ENCODE data around the gene NFU1.

DNA sequence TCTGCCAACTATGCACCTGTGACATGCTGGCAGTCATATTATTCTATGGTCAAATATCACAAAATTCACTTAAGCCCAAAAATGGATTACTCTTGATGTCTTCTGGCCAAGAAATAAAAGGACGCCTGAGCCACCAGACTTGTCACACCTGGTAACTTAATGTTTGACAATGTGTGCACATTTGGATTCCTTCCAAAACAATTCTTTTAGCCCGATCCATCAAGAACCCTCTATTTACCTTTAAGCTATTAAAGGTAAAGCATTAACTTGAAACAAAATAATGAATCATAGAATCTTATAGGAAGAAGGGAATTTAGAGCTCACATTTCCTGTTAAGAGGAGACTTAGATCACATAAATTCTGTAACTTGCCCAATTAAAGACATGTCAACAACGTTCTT is 46.5 kb upstream of the NFU1 start:
- TF ChIP-seq, protein P1, sequence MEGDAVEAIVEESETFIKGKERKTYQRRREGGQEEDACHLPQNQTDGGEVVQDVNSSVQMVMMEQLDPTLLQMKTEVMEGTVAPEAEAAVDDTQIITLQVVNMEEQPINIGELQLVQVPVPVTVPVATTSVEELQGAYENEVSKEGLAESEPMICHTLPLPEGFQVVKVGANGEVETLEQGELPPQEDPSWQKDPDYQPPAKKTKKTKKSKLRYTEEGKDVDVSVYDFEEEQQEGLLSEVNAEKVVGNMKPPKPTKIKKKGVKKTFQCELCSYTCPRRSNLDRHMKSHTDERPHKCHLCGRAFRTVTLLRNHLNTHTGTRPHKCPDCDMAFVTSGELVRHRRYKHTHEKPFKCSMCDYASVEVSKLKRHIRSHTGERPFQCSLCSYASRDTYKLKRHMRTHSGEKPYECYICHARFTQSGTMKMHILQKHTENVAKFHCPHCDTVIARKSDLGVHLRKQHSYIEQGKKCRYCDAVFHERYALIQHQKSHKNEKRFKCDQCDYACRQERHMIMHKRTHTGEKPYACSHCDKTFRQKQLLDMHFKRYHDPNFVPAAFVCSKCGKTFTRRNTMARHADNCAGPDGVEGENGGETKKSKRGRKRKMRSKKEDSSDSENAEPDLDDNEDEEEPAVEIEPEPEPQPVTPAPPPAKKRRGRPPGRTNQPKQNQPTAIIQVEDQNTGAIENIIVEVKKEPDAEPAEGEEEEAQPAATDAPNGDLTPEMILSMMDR (conservative IDR thresholded peaks at IDR 0.05; ENCODE audit: low read length): no peak
- no peak for TF ChIP-seq EZH2phosphoT487 (IDR thresholded peaks at IDR 0.05; ENCODE audit: borderline replicate concordance)
